Measurements from ENCODE around the gene SNAI3.

DNA sequence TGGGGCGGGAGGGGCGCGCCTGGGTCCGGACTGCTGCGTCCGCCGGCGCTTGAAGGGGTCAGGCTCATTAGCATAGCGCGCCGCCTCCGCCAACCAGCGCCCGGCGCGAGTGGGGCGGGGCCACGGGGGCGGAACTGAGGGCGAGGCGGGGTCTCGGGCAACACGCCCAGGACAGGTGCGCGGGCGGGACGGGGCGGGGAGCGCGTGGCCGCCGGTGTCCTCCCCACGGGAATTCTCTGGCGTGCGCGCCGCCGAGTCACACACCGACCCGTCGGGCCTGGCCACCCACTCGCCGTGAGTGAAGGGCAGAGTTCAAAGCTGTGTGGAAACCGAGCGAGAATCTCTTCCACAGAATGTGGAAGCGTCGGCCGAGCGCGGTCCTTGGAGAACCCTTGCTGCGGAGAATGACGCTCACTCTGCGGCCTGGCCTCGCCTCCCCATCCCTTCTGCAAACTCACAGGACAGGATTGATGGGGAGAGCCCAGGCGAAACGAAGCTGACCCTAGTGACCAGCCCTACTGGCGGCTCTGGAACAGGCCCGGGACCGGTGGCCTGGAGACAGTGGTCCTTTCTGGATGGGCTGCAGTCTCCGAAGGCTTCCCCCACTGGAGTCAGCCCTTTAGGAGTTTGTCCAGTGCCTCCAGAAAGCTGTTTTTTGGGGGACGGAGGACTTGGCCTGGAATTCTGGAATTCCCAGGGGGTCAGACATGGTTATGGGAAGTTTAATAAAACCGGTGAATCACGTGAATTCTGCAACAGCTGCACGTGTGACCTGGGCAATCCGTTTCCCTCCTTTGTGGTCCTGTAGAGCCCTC lies at the start of gene SNAI3:
- TF ChIP-seq POLR2AphosphoS5 (IDR thresholded peaks at IDR 0.05; ENCODE audit: low read depth) (peak; percentile 62), CTCF (conservative IDR thresholded peaks at IDR 0.05; ENCODE audit: low read depth in 2 of 2) (no peak)

All from GM23338 (cell line).